GM23248 (cell line): ENCODE data around the gene CDK12. TPM values are rescaled to one million over a fixed set of nuclear protein-coding genes. Genes with fewer than 3 reads are reported as not detected.
"Not testable (repeated sequence)": the region's sequence is repeated elsewhere in the genome, so short reads cannot be mapped to it uniquely, and the experiment has no call there.

Experiments
- DNase-seq: peaks from one replicate; pipeline ENCODE4 v3.0.0-alpha.2; 2015
- H2AFZ ChIP-seq: fragments of 200-600 bp; sonication (generic); 2 replicates; pipeline ENCODE4 v1.6.1; 2016; ENCODE audit warnings: antibody characterized with exemption
- H3F3A ChIP-seq: fragments of 200-600 bp; sonication (generic); 2 replicates; pipeline ENCODE4 v1.6.1; 2016; ENCODE audit warnings: mild to moderate bottlenecking, antibody characterized with exemption, mixed run types; ENCODE audit not compliant: insufficient read depth
- H3K27ac ChIP-seq: fragments of 200-600 bp; sonication (generic); 2 replicates; pipeline ENCODE4 v1.5.1; 2016; ENCODE audit warnings: mild to moderate bottlenecking
- H3K27me3 ChIP-seq: fragments of 200-600 bp; sonication (generic); replicated peaks from 2 replicates; pipeline ENCODE4 v1.6.1; 2016; ENCODE audit warnings: mild to moderate bottlenecking; ENCODE audit not compliant: insufficient read depth
- H3K36me3 ChIP-seq: fragments of 200-600 bp; sonication (generic); 2 replicates; pipeline ENCODE4 v1.6.1; 2016; ENCODE audit warnings: low read depth, mild to moderate bottlenecking
- H3K4me1 ChIP-seq: fragments of 200-600 bp; sonication (generic); 2 replicates; pipeline ENCODE4 v1.6.1; 2016; ENCODE audit warnings: mild to moderate bottlenecking; ENCODE audit not compliant: insufficient read depth
- H3K4me2 ChIP-seq: fragments of 200-600 bp; sonication (generic); one replicate; pipeline ENCODE4 v1.6.1; 2016; ENCODE audit warnings: mild to moderate bottlenecking; ENCODE audit not compliant: unreplicated experiment
- H3K4me3 ChIP-seq: fragments of 200-600 bp; sonication (generic); 2 replicates; pipeline ENCODE4 v1.5.1; 2016; ENCODE audit warnings: mild to moderate bottlenecking
- H3K79me2 ChIP-seq: fragments of 200-600 bp; sonication (generic); 2 replicates; pipeline ENCODE4 v1.6.1; 2016; ENCODE audit warnings: mild to moderate bottlenecking; ENCODE audit not compliant: insufficient read depth
- H3K9ac ChIP-seq: fragments of 200-600 bp; sonication (generic); 2 replicates; pipeline ENCODE4 v1.6.1; 2016; ENCODE audit warnings: mild to moderate bottlenecking
- H3K9me2 ChIP-seq: fragments of 200-600 bp; sonication (generic); 2 replicates; pipeline ENCODE4 v1.6.1; 2016; ENCODE audit warnings: mixed run types, mild to moderate bottlenecking, moderate library complexity; ENCODE audit not compliant: insufficient read depth
- H3K9me3 ChIP-seq: fragments of 200-600 bp; sonication (generic); one replicate; pipeline ENCODE4 v1.6.1; 2017; ENCODE audit warnings: low read depth
- H4K20me1 ChIP-seq: fragments of 200-600 bp; sonication (generic); 2 replicates; pipeline ENCODE4 v1.6.0; 2016; ENCODE audit not compliant: insufficient read depth
- EZH2 ChIP-seq: fragments of 200-600 bp; sonication (generic); IDR thresholded peaks from 2 replicates; pipeline ENCODE4 v1.6.1; 2018; ENCODE audit warnings: antibody characterized with exemption, mild to moderate bottlenecking; ENCODE audit not compliant: insufficient read depth, poor library complexity, severe bottlenecking
- EZH2phosphoT487 ChIP-seq: fragments of 200-600 bp; sonication (generic); IDR thresholded peaks from 2 replicates; pipeline ENCODE4 v1.6.1; 2018; ENCODE audit warnings: antibody characterized with exemption, moderate library complexity, mild to moderate bottlenecking, low read depth; ENCODE audit not compliant: insufficient read depth
- WGBS, 2 experiments: methylation state at CpG; one replicate each; pipeline ENCODE4 v1.1.6; 2015 to 2017; ENCODE audit warnings: low lambda C conversion rate in 2 of 2, low coverage in 1 of 2; ENCODE audit errors: missing lambda C conversion rate in 2 of 2; 5-methylcytosine and 5-hydroxymethylcytosine counted together
- in situ Hi-C: fragments of 300-500 bp; cut with MboI; formaldehyde crosslinking; loops from 2 replicates; pipeline ENCODE4 v1.15.0; 2020
- polyA plus RNA-seq: library from polyadenylated mRNA; unstranded; fragments of >200 nt; fragmentation: Nextera tagmentation; extraction: Ambion mirVana; gene quantifications from 2 replicates; pipeline ENCODE4 v1.2.1, GENCODE V29; 2016
- total RNA-seq: library from RNA; depleted of rRNA; stranded (reverse); fragments of >200 nt; shearing (Covaris generic); gene quantifications from 2 replicates; pipeline ENCODE4 v1.2.3, GENCODE V29; 2014

The CDK12 gene
- total and polyA plus RNA-seq, 2 experiments from 2014 or later: 8.9 to 21.1 TPM

DNA sequence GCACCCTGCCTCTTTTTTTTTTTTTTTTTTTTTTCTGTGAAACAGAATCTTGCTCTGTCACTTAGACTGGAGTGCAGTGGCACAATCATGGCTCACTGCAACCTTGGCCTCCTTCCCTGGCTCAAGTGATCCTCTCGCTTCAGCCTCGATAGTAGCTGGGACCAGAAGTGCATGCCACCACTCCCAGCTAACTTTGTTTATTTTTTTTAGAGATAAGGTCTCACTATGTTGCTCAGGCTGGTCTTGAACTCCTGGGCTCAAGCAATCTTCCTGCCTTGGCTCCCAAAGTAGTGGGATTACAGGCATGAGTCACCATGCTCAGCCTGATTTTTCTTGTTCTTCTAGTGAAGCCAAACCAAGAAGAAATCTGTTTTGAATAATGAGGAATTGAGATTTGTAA, 25.0 kb downstream of the CDK12 start:
- Histone ChIP-seq H3K9me2 (no peaks in the 10 kb centered on the region), H3F3A (peaks cover 45% of the 10 kb centered on the region), H3K4me3 (no peak overlapping the region), H2AFZ (no peak overlapping the region), H3K27me3 (no peaks in the 10 kb centered on the region), H3K27ac (peak overlapping the region; percentile 94), H3K4me2 (peak overlapping the region; percentile 12), H3K9me3 (no peaks in the 10 kb centered on the region), H3K9ac (peak overlapping the region; percentile 63), H4K20me1 (no peaks in the 10 kb centered on the region), H3K79me2 (peaks cover 76% of the 10 kb centered on the region), H3K36me3 (peaks cover 19% of the 10 kb centered on the region), H3K4me1 (peaks cover 34% of the 10 kb centered on the region)
- no peak for TF ChIP-seq EZH2
- no peak for TF ChIP-seq EZH2phosphoT487
- in situ Hi-C loops: no loop called here
- peak; percentile 85 for DNase-seq
- 0 to 4% methylated on average over 2 of the region's 2 CpGs for WGBS, 2 experiments

DNA sequence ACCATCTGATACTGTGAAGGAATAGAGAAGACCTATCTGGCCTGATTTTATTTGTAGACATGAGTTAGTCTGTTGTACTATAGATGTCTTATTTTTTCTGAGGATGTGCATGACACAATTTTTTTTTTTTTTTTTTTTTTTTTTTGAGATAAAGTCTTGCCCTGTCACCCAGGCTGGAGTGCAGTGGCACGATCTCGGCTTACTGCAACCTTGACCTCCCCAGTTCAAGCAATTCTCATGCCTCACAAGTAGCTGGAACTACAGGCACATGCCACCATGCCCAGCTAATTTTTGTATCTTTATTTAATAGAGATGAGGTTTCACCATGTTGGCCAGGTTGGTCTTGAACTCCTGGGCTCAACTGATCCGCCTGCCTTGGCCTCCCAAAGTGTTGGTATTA, 26.2 kb downstream of the CDK12 start:
- in situ Hi-C loops, H2AFZ ChIP-seq: not testable (repeated sequence)
- 97 to 100% methylated on average over 3 of the region's 3 CpGs for WGBS, 2 experiments

GRCh38 chr17:39487946-39488345, 26.7 kb downstream of the CDK12 start:
- H4K20me1 ChIP-seq: no peaks in the 10 kb centered on the region
- H3K9me2 ChIP-seq: no peaks in the 10 kb centered on the region
- peak overlapping the region; percentile 94 for H3K27ac ChIP-seq
- peak; percentile 33 for DNase-seq
- H3K4me1 ChIP-seq: peaks cover 34% of the 10 kb centered on the region
- no peaks in the 10 kb centered on the region for H3K9me3 ChIP-seq
- H2AFZ ChIP-seq: no peak overlapping the region
- no peak overlapping the region for H3K4me3 ChIP-seq
- H3F3A ChIP-seq: peaks cover 44% of the 10 kb centered on the region
- H3K79me2 ChIP-seq: peaks cover 60% of the 10 kb centered on the region
- peak overlapping the region; percentile 63 for H3K4me2 ChIP-seq
- TF ChIP-seq EZH2phosphoT487 (no peak), EZH2 (no peak)
- peaks cover 30% of the 10 kb centered on the region for H3K36me3 ChIP-seq
- 51 to 55% methylated on average over 4 of the region's 4 CpGs for WGBS, 2 experiments
- H3K9ac ChIP-seq: peak overlapping the region; percentile 17
- in situ Hi-C loops: no loop called here
- no peaks in the 10 kb centered on the region for H3K27me3 ChIP-seq

More for the DNA sequence above, 26.2 kb downstream of the CDK12 start:
- H3K9me3 ChIP-seq, H4K20me1 ChIP-seq, H3K4me3 ChIP-seq, H3K9me2 ChIP-seq, H3K27me3 ChIP-seq, H3K9ac ChIP-seq, DNase-seq: not testable (repeated sequence)
- Histone ChIP-seq H3K27ac (peak overlapping the region; percentile 94), H3F3A (peaks cover 45% of the 10 kb centered on the region), H3K4me2 (peak overlapping the region; percentile 63), H3K4me1 (peaks cover 34% of the 10 kb centered on the region), H3K36me3 (peaks cover 26% of the 10 kb centered on the region), H3K79me2 (peaks cover 65% of the 10 kb centered on the region)

DNA sequence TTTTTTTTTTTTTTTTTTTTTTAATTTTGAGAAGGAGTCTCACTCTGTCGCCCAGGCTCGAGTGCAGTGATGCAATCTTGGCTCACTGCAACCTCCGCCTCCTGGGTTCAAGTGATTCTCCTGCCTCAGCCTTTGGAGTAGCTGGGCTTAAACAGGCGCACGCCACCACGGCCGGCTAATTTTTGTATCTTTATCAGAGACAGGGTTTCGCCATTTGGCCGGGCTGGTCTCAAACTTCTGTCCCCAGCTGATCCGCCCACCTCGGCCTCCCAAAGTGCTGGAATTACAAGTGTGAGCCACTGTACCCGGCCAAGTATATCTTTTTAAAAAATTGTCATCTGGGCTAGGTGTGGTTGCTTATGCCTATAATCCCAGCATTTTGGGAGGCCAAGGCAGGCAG, 35.6 kb downstream of the CDK12 start:
- H3K9me3 ChIP-seq, DNase-seq, H3K9ac ChIP-seq, H2AFZ ChIP-seq, in situ Hi-C loops, H3K4me1 ChIP-seq, H3K4me3 ChIP-seq, H3F3A ChIP-seq, H3K27ac ChIP-seq, H3K4me2 ChIP-seq, H3K27me3 ChIP-seq, H4K20me1 ChIP-seq, H3K9me2 ChIP-seq: not testable (repeated sequence)
- peaks cover 15% of the 10 kb centered on the region for H3K79me2 ChIP-seq
- WGBS, 2 experiments: 96 to 97% methylated on average over 12 of the region's 12 CpGs
- H3K36me3 ChIP-seq: peaks cover 56% of the 10 kb centered on the region

GRCh38 chr17:39507511-39507910, 46.2 kb downstream of the CDK12 start:
- Histone ChIP-seq H3K9me2 (no peaks in the 10 kb centered on the region), H4K20me1 (no peaks in the 10 kb centered on the region), H2AFZ (no peak overlapping the region), H3K4me3 (no peak overlapping the region), H3K79me2 (peaks cover 32% of the 10 kb centered on the region), H3K9ac (no peak overlapping the region), H3K9me3 (no peaks in the 10 kb centered on the region), H3K4me2 (no peak overlapping the region), H3K4me1 (no peaks in the 10 kb centered on the region), H3K27me3 (no peaks in the 10 kb centered on the region), H3K27ac (no peak overlapping the region), H3K36me3 (peaks cover 55% of the 10 kb centered on the region), H3F3A (peaks cover 13% of the 10 kb centered on the region; the same call in 1 of the 2 replicates)
- in situ Hi-C loops: no loop called here
- TF ChIP-seq EZH2: no peak
- TF ChIP-seq EZH2phosphoT487: no peak
- 74% methylated on average over 2 of the region's 2 CpGs for WGBS, 2 experiments
- no peak for DNase-seq
